Smooth muscle cell (in vitro differentiated cells): ENCODE results near the gene COBL. TPM values are rescaled to one million over a fixed set of nuclear protein-coding genes. Genes with fewer than 3 reads are reported as not detected.

ENCODE experiments used
- DNase-seq: peaks from one replicate; lab custom pipeline; 2025; ENCODE audit not compliant: unreplicated experiment; lab: John Stamatoyannopoulos, UW
- H2AFZ ChIP-seq: fragments of 200-600 bp; sonication (generic); 2 replicates; pipeline ENCODE4 v1.6.0; 2016; ENCODE audit warnings: antibody characterized with exemption, low read depth, mild to moderate bottlenecking
- H3F3A ChIP-seq: fragments of 200-600 bp; sonication (generic); 2 replicates; pipeline ENCODE4 v1.6.0; 2017; ENCODE audit warnings: antibody characterized with exemption, low read depth
- H3K27ac ChIP-seq: fragments of 200-600 bp; sonication (generic); 2 replicates; pipeline ENCODE4 v1.5.1; 2016; ENCODE audit warnings: low read depth, mild to moderate bottlenecking
- H3K27me3 ChIP-seq: fragments of 200-600 bp; sonication (generic); 2 replicates; pipeline ENCODE4 v1.6.1; 2016; ENCODE audit warnings: low read depth, mild to moderate bottlenecking
- H3K36me3 ChIP-seq: fragments of 200-600 bp; sonication (generic); 2 replicates; pipeline ENCODE4 v1.5.1; 2016; ENCODE audit warnings: low read depth
- H3K4me1 ChIP-seq: fragments of 200-600 bp; sonication (generic); 2 replicates; pipeline ENCODE4 v1.5.1; 2016; ENCODE audit warnings: low read depth
- H3K4me2 ChIP-seq: fragments of 200-600 bp; sonication (generic); 2 replicates; pipeline ENCODE4 v1.6.0; 2016; ENCODE audit warnings: mild to moderate bottlenecking
- H3K4me3 ChIP-seq: fragments of 200-600 bp; sonication (generic); 2 replicates; pipeline ENCODE4 v1.5.1; 2016; ENCODE audit warnings: mild to moderate bottlenecking
- H3K79me2 ChIP-seq: fragments of 200-600 bp; sonication (generic); 2 replicates; pipeline ENCODE4 v1.6.0; 2016; ENCODE audit warnings: low read depth, mild to moderate bottlenecking
- H3K9ac ChIP-seq: fragments of 200-600 bp; sonication (generic); 2 replicates; pipeline ENCODE4 v1.6.0; 2016; ENCODE audit warnings: low read depth
- H3K9me3 ChIP-seq: fragments of 200-600 bp; sonication (generic); replicated peaks from 2 replicates; pipeline ENCODE4 v1.5.1; 2016; ENCODE audit warnings: low read depth
- H4K20me1 ChIP-seq: fragments of 200-600 bp; sonication (generic); 2 replicates; pipeline ENCODE4 v1.6.0; 2016; ENCODE audit warnings: low read depth
- WGBS: methylation state at CpG from one replicate; pipeline ENCODE4 v1.1.7; 2016; ENCODE audit warnings: low lambda C conversion rate; 5-methylcytosine and 5-hydroxymethylcytosine counted together
- polyA plus RNA-seq: library from polyadenylated mRNA; unstranded; fragments of >200 nt; fragmentation: Nextera tagmentation; extraction: Ambion mirVana; gene quantifications from 2 replicates; pipeline ENCODE4 v1.2.1, GENCODE V29; 2016
- total RNA-seq: library from RNA; depleted of rRNA; stranded (reverse); fragments of >200 nt; gene quantifications from 2 replicates; pipeline ENCODE4 v1.2.3, GENCODE V29; 2014
- TF ChIP-seq, protein P1 (sequence below): fragments of 200-600 bp; sonication (generic); IDR thresholded peaks from 2 replicates; pipeline ENCODE4 v1.5.1; 2017; ENCODE audit warnings: borderline replicate concordance, mild to moderate bottlenecking, antibody characterized with exemption; ENCODE audit not compliant: insufficient read depth, poor library complexity, severe bottlenecking

COBL gene
- total and polyA plus RNA-seq, 2 experiments from 2014 or later = 0.47 to 2.8 TPM

- Histone ChIP-seq H3F3A (no peaks in the 10 kb centered on the region), H4K20me1 (no peaks in the 10 kb centered on the region), H3K79me2 (no peaks in the 10 kb centered on the region), H3K4me3 (no peak overlapping the region), H3K27ac (no peak overlapping the region), H3K9me3 (no peaks in the 10 kb centered on the region), H3K4me2 (no peak overlapping the region), H3K9ac (no peak overlapping the region), H3K36me3 (no peaks in the 10 kb centered on the region), H3K4me1 (no peaks in the 10 kb centered on the region), H2AFZ (no peak overlapping the region), H3K27me3 (no peaks in the 10 kb centered on the region)
- DNase-seq = no peak
- TF ChIP-seq, protein P1, sequence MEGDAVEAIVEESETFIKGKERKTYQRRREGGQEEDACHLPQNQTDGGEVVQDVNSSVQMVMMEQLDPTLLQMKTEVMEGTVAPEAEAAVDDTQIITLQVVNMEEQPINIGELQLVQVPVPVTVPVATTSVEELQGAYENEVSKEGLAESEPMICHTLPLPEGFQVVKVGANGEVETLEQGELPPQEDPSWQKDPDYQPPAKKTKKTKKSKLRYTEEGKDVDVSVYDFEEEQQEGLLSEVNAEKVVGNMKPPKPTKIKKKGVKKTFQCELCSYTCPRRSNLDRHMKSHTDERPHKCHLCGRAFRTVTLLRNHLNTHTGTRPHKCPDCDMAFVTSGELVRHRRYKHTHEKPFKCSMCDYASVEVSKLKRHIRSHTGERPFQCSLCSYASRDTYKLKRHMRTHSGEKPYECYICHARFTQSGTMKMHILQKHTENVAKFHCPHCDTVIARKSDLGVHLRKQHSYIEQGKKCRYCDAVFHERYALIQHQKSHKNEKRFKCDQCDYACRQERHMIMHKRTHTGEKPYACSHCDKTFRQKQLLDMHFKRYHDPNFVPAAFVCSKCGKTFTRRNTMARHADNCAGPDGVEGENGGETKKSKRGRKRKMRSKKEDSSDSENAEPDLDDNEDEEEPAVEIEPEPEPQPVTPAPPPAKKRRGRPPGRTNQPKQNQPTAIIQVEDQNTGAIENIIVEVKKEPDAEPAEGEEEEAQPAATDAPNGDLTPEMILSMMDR = no peak
- 95% methylated on average over 15 of the region's 15 CpGs for WGBS
These were observed 55.3 kb downstream of the COBL start for GRCh38 chr7:51261117-51261835.

DNA sequence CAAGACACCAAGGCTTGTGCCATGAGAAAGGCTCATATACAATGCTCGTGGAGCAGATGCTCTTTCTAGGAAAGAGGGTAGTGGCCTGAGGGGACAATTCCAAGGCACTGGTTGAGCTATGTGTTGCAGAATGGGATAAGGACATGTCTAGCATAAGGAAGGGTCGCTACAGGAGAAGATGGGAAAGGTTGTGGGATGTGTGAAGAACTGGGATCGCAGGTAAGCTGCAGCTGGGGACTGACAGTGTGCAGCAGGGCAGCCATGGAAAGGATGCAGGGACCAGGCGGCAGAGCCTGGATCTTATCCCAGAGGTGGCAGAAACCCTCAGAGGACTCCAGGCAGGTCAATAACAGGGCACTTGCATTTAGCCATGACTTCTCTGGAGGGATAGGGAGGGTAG is 56.1 kb downstream of the COBL start:
- 90% methylated on average over 4 of the region's 4 CpGs for WGBS
- H3K36me3 ChIP-seq = no peaks in the 10 kb centered on the region
- no peaks in the 10 kb centered on the region for H3K27me3 ChIP-seq
- H2AFZ ChIP-seq = no peak overlapping the region
- H3K4me1 ChIP-seq = peaks cover 7% of the 10 kb centered on the region
- TF ChIP-seq, protein P1 = no peak
- H3K4me2 ChIP-seq = no peak overlapping the region
- H4K20me1 ChIP-seq = no peaks in the 10 kb centered on the region
- H3F3A ChIP-seq = no peaks in the 10 kb centered on the region
- DNase-seq = no peak
- H3K9ac ChIP-seq = no peak overlapping the region
- no peak overlapping the region for H3K27ac ChIP-seq
- no peaks in the 10 kb centered on the region for H3K79me2 ChIP-seq
- H3K9me3 ChIP-seq = no peaks in the 10 kb centered on the region
- no peak overlapping the region for H3K4me3 ChIP-seq

DNA sequence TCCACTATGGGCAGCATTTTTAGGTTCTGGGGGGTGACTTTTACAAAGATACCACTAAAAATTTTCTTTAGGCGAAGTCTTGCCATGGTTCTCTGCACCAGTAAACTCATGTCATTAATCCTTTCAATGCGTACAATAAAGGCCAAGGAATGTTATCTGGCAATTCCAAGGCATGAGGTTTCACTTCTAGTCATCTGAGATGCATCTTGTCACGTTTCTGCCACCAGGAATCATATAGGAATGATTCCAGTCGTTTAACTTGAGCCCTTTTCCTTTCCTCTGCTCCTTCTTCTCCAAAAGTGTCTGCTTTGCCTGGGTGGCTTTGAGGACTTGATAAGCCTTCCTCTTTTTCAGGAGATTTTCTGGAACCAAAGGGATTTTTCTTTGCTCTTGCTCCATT is 56.8 kb downstream of the COBL start:
- Histone ChIP-seq H3K27ac (no peak overlapping the region), H4K20me1 (no peaks in the 10 kb centered on the region), H3F3A (no peaks in the 10 kb centered on the region), H3K4me2 (no peak overlapping the region), H3K79me2 (no peaks in the 10 kb centered on the region), H3K27me3 (no peaks in the 10 kb centered on the region), H3K9me3 (no peaks in the 10 kb centered on the region), H3K4me1 (peaks cover 9% of the 10 kb centered on the region), H3K4me3 (no peak overlapping the region), H2AFZ (no peak overlapping the region), H3K36me3 (no peaks in the 10 kb centered on the region), H3K9ac (no peak overlapping the region)
- 69% methylated on average over 4 of the region's 4 CpGs for WGBS
- TF ChIP-seq, protein P1 = no peak
- DNase-seq = no peak

DNA sequence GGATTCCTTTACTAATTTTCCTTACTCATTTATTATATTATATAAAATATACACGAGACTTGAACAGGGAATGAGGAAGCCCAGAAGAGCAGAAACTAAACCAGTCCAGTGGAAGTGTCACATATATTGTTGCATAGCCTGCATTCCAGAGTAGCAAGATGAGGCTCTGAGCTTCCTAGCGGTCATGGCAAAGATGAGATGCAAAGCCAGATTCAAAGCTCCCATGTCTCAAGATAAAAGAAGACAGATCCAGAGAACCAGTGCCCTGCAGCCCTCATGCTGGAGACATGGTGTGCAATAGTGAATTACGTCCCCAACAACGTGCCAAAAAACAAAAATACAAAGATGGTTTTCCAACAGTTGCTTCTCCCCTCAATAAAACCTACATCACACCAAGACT is 59.7 kb downstream of the COBL start:
- WGBS = 95% methylated on average over 4 of the region's 4 CpGs
- DNase-seq = no peak
- no peaks in the 10 kb centered on the region for H3K9me3 ChIP-seq
- H3K4me1 ChIP-seq = peaks cover 9% of the 10 kb centered on the region
- peaks cover 8% of the 10 kb centered on the region for H3K79me2 ChIP-seq
- H3K27me3 ChIP-seq = no peaks in the 10 kb centered on the region
- TF ChIP-seq, protein P1 = no peak
- H3K36me3 ChIP-seq = no peaks in the 10 kb centered on the region
- H3F3A ChIP-seq = no peaks in the 10 kb centered on the region
- no peak overlapping the region for H3K27ac ChIP-seq
- H3K4me3 ChIP-seq = no peak overlapping the region
- H2AFZ ChIP-seq = no peak overlapping the region
- H4K20me1 ChIP-seq = no peaks in the 10 kb centered on the region
- no peak overlapping the region for H3K4me2 ChIP-seq
- H3K9ac ChIP-seq = no peak overlapping the region
